ENCODE measurements around the gene THRB. TPM values are rescaled to one million over a fixed set of nuclear protein-coding genes. Genes with fewer than 3 reads are reported as not detected.

THRB gene
- polyA plus RNA-seq, 1 of the 3 experiments (the other 2 are of a cell fraction), result 0.02 TPM

DNA sequence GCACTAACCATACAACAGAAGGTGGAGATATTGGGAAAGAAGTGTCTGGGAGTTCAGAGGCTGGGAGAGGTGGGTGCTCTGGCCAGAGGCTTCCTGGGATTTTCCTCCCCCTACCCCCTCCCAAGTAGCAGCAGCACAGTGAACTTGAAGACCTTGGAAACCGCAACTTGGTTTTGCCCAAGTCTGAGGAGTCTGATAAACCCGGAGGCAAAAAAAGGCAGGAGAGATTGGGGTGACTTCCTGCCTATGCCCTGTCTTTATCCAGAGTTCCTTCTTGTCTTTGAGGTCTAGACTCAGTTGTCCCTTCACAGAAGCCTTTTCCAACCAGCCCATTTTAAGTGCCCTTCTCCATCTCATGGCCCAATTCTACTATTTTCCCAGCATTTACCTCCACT is 25.4 kb upstream of the THRB start:
- ChIA-PET CTCF (interaction anchor here (1.0 to 1.2 kb wide), 3 partner anchors 19 to 164 kb away, joined by 3 to 4 read pairs (median 3); no protein-coding TSS in a partner anchor), POLR2A (no interaction called here)
- no peaks in the 10 kb centered on the region for H3K9me2 ChIP-seq
- no peak overlapping the region for H3K4me3 ChIP-seq (ENCODE audit: low read depth in 2 of 2, low read length in 1 of 2)
- no peaks in the 10 kb centered on the region for H3K79me2 ChIP-seq (ENCODE audit: insufficient read depth)
- no peak overlapping the region for H3K4me2 ChIP-seq
- H3K36me3 ChIP-seq (replicated peaks in 1 of 2; ENCODE audit: control insufficient read depth in 1 of 2, insufficient read depth in 2 of 2, low read length in 1 of 2), result no peaks in the 10 kb centered on the region
- peaks cover 10% of the 10 kb centered on the region; the same call in 1 of the 2 replicates for H3K27me3 ChIP-seq (ENCODE audit: insufficient read depth)
- no peaks in the 10 kb centered on the region for H4K20me1 ChIP-seq (ENCODE audit: insufficient read depth)
- H2AFZ ChIP-seq (ENCODE audit: low read depth), result no peak overlapping the region
- H3K9me3 ChIP-seq, result no peaks in the 10 kb centered on the region
- peaks cover 0 to 7% of the 10 kb centered on the region in 2 experiments; a peak in 1 of 4 replicates for H3K4me1 ChIP-seq (ENCODE audit: control insufficient read depth in 1 of 2, insufficient read depth in 2 of 2, low read depth in 1 of 2, low read length in 1 of 2)
- no peak for DNase-seq
- H3K9ac ChIP-seq, result no peak overlapping the region
- TF ChIP-seq TEAD4 (IDR thresholded peaks at IDR 0.05; ENCODE audit: borderline replicate concordance, insufficient read depth) (no peak), RCOR1 (IDR thresholded peaks at IDR 0.05; ENCODE audit: low read length) (no peak), TAF1 (IDR thresholded peaks at IDR 0.05; ENCODE audit: borderline replicate concordance, low read depth, low read length) (no peak)
- WGBS (ENCODE audit: low lambda C conversion rate), result 100% methylated on average over 2 of the region's 2 CpGs
- no peaks in the 10 kb centered on the region for H3F3A ChIP-seq (replicated peaks; ENCODE audit: insufficient read depth)
- H3K27ac ChIP-seq (ENCODE audit: low read depth in 2 of 2, low read length in 1 of 2), result no peak overlapping the region

- no peaks in the 10 kb centered on the region for H3F3A ChIP-seq (replicated peaks; ENCODE audit: insufficient read depth)
- 0 out of 2 replicates have a peak overlapping the region, but pooled peaks have one; percentile 28 for H3K4me2 ChIP-seq
- 82% methylated on average over 15 of the region's 15 CpGs for WGBS (ENCODE audit: low lambda C conversion rate)
- POLR2A ChIA-PET, result no interaction called here
- no peak overlapping the region for H2AFZ ChIP-seq (ENCODE audit: low read depth)
- no peak overlapping the region for H3K27ac ChIP-seq (ENCODE audit: low read depth in 2 of 2, low read length in 1 of 2)
- no peaks in the 10 kb centered on the region for H3K36me3 ChIP-seq (replicated peaks in 1 of 2; ENCODE audit: control insufficient read depth in 1 of 2, insufficient read depth in 2 of 2, low read length in 1 of 2)
- no peaks in the 10 kb centered on the region for H3K79me2 ChIP-seq (ENCODE audit: insufficient read depth)
- no peak overlapping the region for H3K4me3 ChIP-seq (ENCODE audit: low read depth in 2 of 2, low read length in 1 of 2)
- DNase-seq, result no peak
- no peaks in the 10 kb centered on the region for H4K20me1 ChIP-seq (ENCODE audit: insufficient read depth)
- no peak for TF ChIP-seq YY1 (IDR thresholded peaks at IDR 0.05; ENCODE audit: low read depth)
- TF ChIP-seq MAX (IDR thresholded peaks at IDR 0.05; ENCODE audit: low read depth), result no peak
- TF ChIP-seq NRF1 (IDR thresholded peaks at IDR 0.05; ENCODE audit: low read depth, low read length), result no peak
- no peak for TF ChIP-seq FOXM1 (IDR thresholded peaks at IDR 0.05; ENCODE audit: low read depth)
- TF ChIP-seq MEF2A (IDR thresholded peaks at IDR 0.05; ENCODE audit: borderline replicate concordance, low read depth), result no peak
- no peak for TF ChIP-seq RXRA (IDR thresholded peaks at IDR 0.05; ENCODE audit: borderline replicate concordance, low read depth)
- TF ChIP-seq GABPA (IDR thresholded peaks at IDR 0.05; ENCODE audit: low read depth), result no peak
- H3K4me1 ChIP-seq (ENCODE audit: control insufficient read depth in 1 of 2, insufficient read depth in 2 of 2, low read depth in 1 of 2, low read length in 1 of 2), result peaks cover 0 to 7% of the 10 kb centered on the region in 2 experiments; a peak in 1 of 4 replicates
- H3K9me2 ChIP-seq, result no peaks in the 10 kb centered on the region
- CTCF ChIA-PET, result no interaction called here
- peaks cover 10% of the 10 kb centered on the region; the same call in 1 of the 2 replicates for H3K27me3 ChIP-seq (ENCODE audit: insufficient read depth)
- H3K9ac ChIP-seq, result no peak overlapping the region
- no peaks in the 10 kb centered on the region for H3K9me3 ChIP-seq
Observed at GRCh38 chr3:24519368-24520100, 24.9 kb upstream of the THRB start.

DNA sequence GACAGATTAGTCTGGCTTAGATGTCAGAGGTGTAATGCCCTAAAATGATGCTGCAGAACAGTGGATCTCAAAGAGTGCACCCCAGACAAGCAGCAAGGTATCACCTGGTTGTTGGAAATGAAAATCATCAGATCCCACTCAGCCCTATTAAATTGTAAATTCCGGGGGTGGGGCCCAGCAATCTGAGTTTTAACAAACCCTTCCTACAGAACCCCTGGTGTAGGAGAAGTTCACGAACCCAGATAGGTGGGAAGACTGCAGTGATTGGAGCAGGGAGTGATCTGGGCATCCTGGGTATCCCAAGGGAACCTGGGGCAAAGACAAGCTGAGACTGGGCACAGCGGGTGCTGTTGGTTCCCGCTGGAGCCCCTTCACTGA is 24.3 kb upstream of the THRB start:
- CTCF ChIA-PET, result no interaction called here
- WGBS (ENCODE audit: low lambda C conversion rate), result 54% methylated on average over 4 of the region's 4 CpGs

More for the DNA sequence above, 24.3 kb upstream of the THRB start:
- 0 out of 2 replicates have a peak overlapping the region, but pooled peaks have one; percentile 28 for H3K4me2 ChIP-seq
- H3K27ac ChIP-seq (ENCODE audit: low read depth in 2 of 2, low read length in 1 of 2), result no peak overlapping the region
- DNase-seq, result no peak
- H3K36me3 ChIP-seq (replicated peaks in 1 of 2; ENCODE audit: control insufficient read depth in 1 of 2, insufficient read depth in 2 of 2, low read length in 1 of 2), result no peaks in the 10 kb centered on the region
- H3K79me2 ChIP-seq (ENCODE audit: insufficient read depth), result no peaks in the 10 kb centered on the region
- H3K9me3 ChIP-seq, result no peaks in the 10 kb centered on the region
- H3F3A ChIP-seq (replicated peaks; ENCODE audit: insufficient read depth), result no peaks in the 10 kb centered on the region
- no peak for TF ChIP-seq RCOR1 (IDR thresholded peaks at IDR 0.05; ENCODE audit: low read length)
- TF ChIP-seq RAD21 (IDR thresholded peaks at IDR 0.05; ENCODE audit: low read length), result no peak
- TF ChIP-seq MAX (IDR thresholded peaks at IDR 0.05; ENCODE audit: low read depth), result no peak
- no peak for TF ChIP-seq CHD2 (IDR thresholded peaks at IDR 0.05; ENCODE audit: low read length, partially characterized antibody)
- no peak for TF ChIP-seq SIN3A (IDR thresholded peaks at IDR 0.05; ENCODE audit: borderline replicate concordance, low read depth, low read length)
- TF ChIP-seq JUND (IDR thresholded peaks at IDR 0.05), result no peak
- TF ChIP-seq FOXJ3 (CRISPR knock-in tag; IDR thresholded peaks at IDR 0.05), result no peak
- no peaks in the 10 kb centered on the region for H4K20me1 ChIP-seq (ENCODE audit: insufficient read depth)
- no peak overlapping the region for H3K4me3 ChIP-seq (ENCODE audit: low read depth in 2 of 2, low read length in 1 of 2)
- H2AFZ ChIP-seq (ENCODE audit: low read depth), result no peak overlapping the region
- H3K9me2 ChIP-seq, result no peaks in the 10 kb centered on the region
- peaks cover 10% of the 10 kb centered on the region; the same call in 1 of the 2 replicates for H3K27me3 ChIP-seq (ENCODE audit: insufficient read depth)
- H3K4me1 ChIP-seq (ENCODE audit: control insufficient read depth in 1 of 2, insufficient read depth in 2 of 2, low read depth in 1 of 2, low read length in 1 of 2), result peaks cover 0 to 7% of the 10 kb centered on the region in 2 experiments; a peak in 1 of 4 replicates
- H3K9ac ChIP-seq, result no peak overlapping the region
- POLR2A ChIA-PET, result no interaction called here
